Body of pancreas (tissue), 4 donors: ENCODE data around the gene WFIKKN2. TPM values are rescaled to one million over a fixed set of nuclear protein-coding genes. Genes with fewer than 3 reads are reported as not detected.
A peak's percentile ranks its signal among the peaks of the same experiment; 100 is the strongest.

Experiments
- ATAC-seq: fragments of 150-250 bp; one replicate; pipeline ENCODE4 v1.9.1; 2016
- DNase-seq, 4 donors: peaks; one replicate each; pipeline ENCODE4 v3.0.0-alpha.2; 2019
- H3K27ac ChIP-seq, 4 donors: fragments of 200-600 bp; sonication (generic); 1 replicate in 3 of 4; 2 replicates in 1 of 4; pipeline versions ENCODE4 v1.5.1 to v1.6.1; 2016 to 2019; ENCODE audit warnings: mild to moderate bottlenecking in 1 of 4, mixed read lengths in 1 of 4, moderate library complexity in 1 of 4
- H3K27me3 ChIP-seq, 2 donors: fragments of 200-600 bp; sonication (generic); one replicate each; pipeline ENCODE4 v1.6.0; 2016; ENCODE audit warnings: mild to moderate bottlenecking in 1 of 2
- H3K36me3 ChIP-seq, 2 donors: fragments of 200-600 bp; sonication (generic); replicated peaks in 1 of 2; 2 replicates each; pipeline ENCODE4 v1.5.1; 2016; ENCODE audit warnings: low read depth in 2 of 2; ENCODE audit not compliant: insufficient read depth in 1 of 2
- H3K4me1 ChIP-seq: fragments of 200-600 bp; sonication (generic); one replicate; pipeline ENCODE4 v1.6.0; 2016
- H3K4me3 ChIP-seq, 2 donors: fragments of 200-600 bp; sonication (generic); 1 replicate in 1 of 2; 2 replicates in 1 of 2; pipeline ENCODE4 v1.5.1; 2016 to 2019
- H3K9me3 ChIP-seq, 3 donors: fragments of 200-600 bp; sonication (generic); 1 replicate in 2 of 3; 2 replicates in 1 of 3; pipeline ENCODE4 v1.5.1; 2016
- POLR2A ChIP-seq, 3 donors: fragments of 450-650 bp; IDR thresholded peaks; one replicate each; pipeline ENCODE4 v1.6.1; 2016; ENCODE audit warnings: antibody characterized with exemption in 3 of 3, mild to moderate bottlenecking in 2 of 3
- WGBS, 2 donors: methylation state at CpG; one replicate each; pipeline ENCODE4 v1.1.5; 2017; 5-methylcytosine and 5-hydroxymethylcytosine counted together
- intact Hi-C: fragments of 100-400 bp; cut with DNase I; formaldehyde crosslinking; loops from one replicate; pipeline ENCODE4 v1.15.1; 2023
- small RNA-seq: library from RNA; depleted of rRNA; stranded (forward); fragments of <200 nt; gene quantifications from one replicate; pipeline ENCODE3, GENCODE V24; 2016
- total RNA-seq, 2 donors: library from RNA; depleted of rRNA; stranded (reverse); fragments of >200 nt; gene quantifications; one replicate each; pipeline ENCODE4 v1.1.0, GENCODE V29; 2016
- TF ChIP-seq, protein P1 (sequence below), 7 experiments: fragments of 450-650 bp in 4 of 7; fragments of 200-600 bp in 3 of 7; sonication (generic) in 3 of 7; IDR thresholded peaks; one replicate each; pipeline ENCODE4 v1.5.1; 2016 to 2019; ENCODE audit warnings: antibody characterized with exemption in 7 of 7

WFIKKN2 gene
- total RNA-seq, 2 donors from 2014 or later: 0.26 to 0.66 TPM

DNA sequence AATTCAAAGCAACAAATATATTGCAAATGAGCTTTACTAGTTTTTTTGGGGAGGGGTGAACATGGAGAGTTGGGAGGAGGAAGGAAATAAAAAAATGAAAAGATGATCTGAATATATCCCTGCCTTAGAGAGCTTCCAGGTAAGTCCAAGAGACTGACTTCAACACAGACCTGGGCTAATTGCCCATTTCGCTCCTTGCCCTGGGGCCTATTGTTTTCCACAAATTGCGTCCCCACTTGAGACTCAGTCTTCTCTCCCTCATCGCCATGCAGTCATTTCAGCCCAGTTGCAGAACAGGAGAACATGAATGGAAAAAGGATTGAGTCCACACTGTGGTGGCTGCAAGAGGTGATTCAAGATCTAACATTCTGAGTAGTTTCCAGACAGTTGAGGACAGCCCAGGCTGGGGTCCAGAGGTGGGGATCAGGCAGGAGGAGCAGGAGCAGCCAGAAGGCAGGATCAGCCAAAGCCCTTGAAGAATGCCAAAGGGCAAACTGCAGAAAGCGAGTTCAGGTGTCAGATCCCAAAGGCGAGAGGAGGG, 52.4 kb downstream of the WFIKKN2 start:
- DNase-seq (no peak), ATAC-seq (no peak)
- 94 to 98% methylated on average over 5 of the region's 5 CpGs for WGBS, 2 donors
- H3K27me3 ChIP-seq: no peaks in the 10 kb centered on the region
- no peaks in the 10 kb centered on the region for H3K9me3 ChIP-seq
- intact Hi-C loops: no loop called here
- no peak for TF ChIP-seq POLR2A (IDR thresholded peaks at IDR 0.05)
- TF ChIP-seq, protein P1, sequence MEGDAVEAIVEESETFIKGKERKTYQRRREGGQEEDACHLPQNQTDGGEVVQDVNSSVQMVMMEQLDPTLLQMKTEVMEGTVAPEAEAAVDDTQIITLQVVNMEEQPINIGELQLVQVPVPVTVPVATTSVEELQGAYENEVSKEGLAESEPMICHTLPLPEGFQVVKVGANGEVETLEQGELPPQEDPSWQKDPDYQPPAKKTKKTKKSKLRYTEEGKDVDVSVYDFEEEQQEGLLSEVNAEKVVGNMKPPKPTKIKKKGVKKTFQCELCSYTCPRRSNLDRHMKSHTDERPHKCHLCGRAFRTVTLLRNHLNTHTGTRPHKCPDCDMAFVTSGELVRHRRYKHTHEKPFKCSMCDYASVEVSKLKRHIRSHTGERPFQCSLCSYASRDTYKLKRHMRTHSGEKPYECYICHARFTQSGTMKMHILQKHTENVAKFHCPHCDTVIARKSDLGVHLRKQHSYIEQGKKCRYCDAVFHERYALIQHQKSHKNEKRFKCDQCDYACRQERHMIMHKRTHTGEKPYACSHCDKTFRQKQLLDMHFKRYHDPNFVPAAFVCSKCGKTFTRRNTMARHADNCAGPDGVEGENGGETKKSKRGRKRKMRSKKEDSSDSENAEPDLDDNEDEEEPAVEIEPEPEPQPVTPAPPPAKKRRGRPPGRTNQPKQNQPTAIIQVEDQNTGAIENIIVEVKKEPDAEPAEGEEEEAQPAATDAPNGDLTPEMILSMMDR (IDR thresholded peaks at IDR 0.05): no peak
- peaks cover 49% of the 10 kb centered on the region for H3K4me1 ChIP-seq
- no peaks in the 10 kb centered on the region for H3K36me3 ChIP-seq
- H3K27ac ChIP-seq: peak overlapping the region in 2 of 4 donors; percentile 6 to 8
- no peak overlapping the region for H3K4me3 ChIP-seq

DNA sequence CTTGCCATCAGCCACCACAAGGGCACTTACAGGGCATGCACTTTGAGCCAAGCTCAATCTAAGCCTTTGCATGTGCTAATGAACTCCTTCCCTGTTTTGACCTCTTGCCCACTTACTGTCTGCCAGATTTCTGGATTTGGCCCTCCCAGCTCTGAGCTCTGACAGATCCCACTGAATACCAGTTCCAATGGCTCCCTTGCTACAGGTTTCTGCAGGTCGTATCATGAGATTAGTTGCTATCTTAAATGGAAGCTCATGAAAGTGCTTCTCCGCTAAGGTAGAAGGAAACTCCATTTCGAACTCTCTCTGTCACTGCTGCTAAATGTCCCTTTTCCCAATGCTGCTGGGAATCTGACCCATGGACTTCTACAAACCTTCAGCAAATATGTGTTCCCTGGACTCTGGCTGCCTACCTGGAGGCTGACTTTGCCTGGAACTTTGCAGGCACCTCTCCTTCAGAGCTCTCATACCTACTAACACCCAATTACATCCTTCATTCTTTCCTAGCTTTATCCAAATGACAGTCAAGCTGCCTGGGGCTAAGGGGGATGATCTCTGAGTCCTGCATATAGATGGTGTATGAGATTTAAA, 54.2 kb downstream of the WFIKKN2 start:
- no peaks in the 10 kb centered on the region for H3K9me3 ChIP-seq
- no peak overlapping the region for H3K4me3 ChIP-seq
- TF ChIP-seq, protein P1 (IDR thresholded peaks at IDR 0.05): peak in 1 of 7 experiments; percentile 6
- no peak for TF ChIP-seq POLR2A (IDR thresholded peaks at IDR 0.05)
- no peak for DNase-seq
- intact Hi-C loops: no loop called here
- no peaks in the 10 kb centered on the region for H3K36me3 ChIP-seq
- peak overlapping the region; percentile 23 to 91 (median 34) for H3K27ac ChIP-seq
- ATAC-seq: no peak
- no peaks in the 10 kb centered on the region for H3K27me3 ChIP-seq
- WGBS, 2 donors: 52 to 53% methylated on average over 3 of the region's 3 CpGs
- H3K4me1 ChIP-seq: peaks cover 35% of the 10 kb centered on the region

DNA sequence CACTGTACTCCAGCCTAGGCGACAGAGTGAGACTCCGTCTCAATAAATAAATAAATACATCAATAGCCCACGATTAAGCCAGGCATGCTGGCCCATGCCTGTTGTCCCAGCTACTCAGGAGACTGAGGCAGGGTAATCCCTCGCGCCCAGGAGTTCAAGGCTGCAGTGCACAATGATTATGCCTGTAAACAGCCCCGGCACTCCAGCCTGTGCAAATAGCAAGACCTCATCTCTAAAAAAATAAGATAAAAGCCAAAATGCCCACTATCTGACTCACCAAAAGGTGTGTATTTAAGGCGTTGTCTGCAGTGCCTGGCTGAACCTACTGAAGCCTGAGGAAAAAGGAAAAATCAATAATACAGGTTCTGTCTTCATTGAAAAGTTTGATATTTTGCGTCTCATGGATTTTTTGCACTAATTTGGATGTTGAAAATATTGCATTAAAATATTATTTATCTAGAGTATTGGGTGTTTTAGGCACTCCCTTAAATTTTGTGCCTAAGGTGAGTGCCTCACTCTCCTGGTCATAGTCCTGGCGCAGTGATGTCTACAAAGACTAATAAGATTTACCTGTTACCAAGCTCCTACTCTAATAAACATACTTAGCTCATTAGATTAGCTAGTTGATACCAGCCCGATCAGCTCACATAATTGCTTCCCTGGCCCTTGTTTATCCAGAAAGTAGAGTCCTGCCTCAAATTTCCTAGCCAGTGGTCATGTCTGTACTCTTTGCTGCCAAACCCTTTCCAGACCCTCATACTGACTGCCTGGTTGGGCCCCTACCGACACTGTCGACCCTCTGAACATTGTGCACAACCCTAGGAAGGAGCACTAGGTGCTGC, 55.5 kb downstream of the WFIKKN2 start:
- 35 to 39% methylated on average over 12 of the region's 12 CpGs for WGBS, 2 donors
- TF ChIP-seq POLR2A (IDR thresholded peaks at IDR 0.05): no peak
- TF ChIP-seq, protein P1 (IDR thresholded peaks at IDR 0.05): no peak
- H3K9me3 ChIP-seq: no peaks in the 10 kb centered on the region
- intact Hi-C loops: no loop called here
- no peak overlapping the region for H3K4me3 ChIP-seq
- H3K27ac ChIP-seq: peak overlapping the region; percentile 30 to 92 (median 76)
- peak in 3 of 4 donors; percentile 33 to 45 (median 33) for DNase-seq
- peaks cover 26% of the 10 kb centered on the region for H3K4me1 ChIP-seq
- peak; percentile 49 for ATAC-seq
- no peaks in the 10 kb centered on the region for H3K27me3 ChIP-seq
- no peaks in the 10 kb centered on the region for H3K36me3 ChIP-seq

DNA sequence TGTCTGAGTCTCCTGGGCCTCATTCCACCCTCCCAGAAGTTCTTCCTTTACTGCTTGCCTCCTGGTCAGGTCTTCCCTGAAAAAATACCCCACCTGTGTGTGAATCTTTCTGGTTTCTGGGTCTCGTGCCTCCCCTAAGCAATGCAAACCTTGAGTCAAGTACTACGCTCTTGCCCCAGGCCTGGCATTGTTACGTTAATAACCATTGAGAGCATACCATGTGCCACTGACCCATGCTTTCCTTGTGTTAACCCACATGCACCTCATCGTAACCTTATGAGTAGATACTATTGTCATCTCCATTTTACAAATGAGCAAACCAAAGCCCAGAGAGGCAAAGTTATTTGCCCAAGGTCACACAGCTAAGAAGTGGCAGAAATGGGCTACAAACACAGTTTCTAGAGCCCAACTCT, 56.2 kb downstream of the WFIKKN2 start:
- TF ChIP-seq, protein P1 (IDR thresholded peaks at IDR 0.05): no peak
- no peak for TF ChIP-seq POLR2A (IDR thresholded peaks at IDR 0.05)
- intact Hi-C loops: no loop called here
- no peaks in the 10 kb centered on the region for H3K36me3 ChIP-seq

More for the DNA sequence above, 56.2 kb downstream of the WFIKKN2 start:
- H3K4me3 ChIP-seq: no peak overlapping the region
- ATAC-seq (no peak), DNase-seq (no peak)
- H3K9me3 ChIP-seq: no peaks in the 10 kb centered on the region
- H3K4me1 ChIP-seq: peaks cover 26% of the 10 kb centered on the region
- no peaks in the 10 kb centered on the region for H3K27me3 ChIP-seq
- WGBS, 2 donors: 86 to 89% methylated on average over 4 of the region's 4 CpGs
- peak overlapping the region; percentile 30 to 92 (median 76) for H3K27ac ChIP-seq

Small RNA genes within 50 kb of the gene (small RNA-seq; reads per million reads assigned to genes)
- gene AC005921.1: not detected

Other genes starting within 250 kb of the WFIKKN2 start
- 100 to 1,000 TPM; 130 to 163 TPM for gene ABCC3, start 200.7 kb upstream of the WFIKKN2 start, total RNA-seq
- gene ANKRD40, start 127.7 kb upstream of the WFIKKN2 start, total RNA-seq: 10 to 100 TPM; 21.3 to 27.0 TPM
- gene LUC7L3, start 116.0 kb upstream of the WFIKKN2 start, total RNA-seq: 10 to 100 TPM; 71.2 to 85.6 TPM
- 1 to 10 TPM in 1 of 2 donors, not detected in 1; 1.6 TPM for gene ANKRD40CL, start 68.1 kb upstream of the WFIKKN2 start, total RNA-seq
- gene TOB1, start 30.8 kb downstream of the WFIKKN2 start, total RNA-seq: 10 to 100 TPM; 36.8 to 46.1 TPM